COLO668 (cell line): ENCODE results near the gene STK39.
"Not testable (repeated sequence)": the region's sequence is repeated elsewhere in the genome, so short reads cannot be mapped to it uniquely, and the experiment has no call there.

ENCODE experiments used
- DNase-seq: peaks from one replicate; lab custom pipeline; 2025; ENCODE audit not compliant: unreplicated experiment; lab: John Stamatoyannopoulos, UW

Gene STK39

DNA sequence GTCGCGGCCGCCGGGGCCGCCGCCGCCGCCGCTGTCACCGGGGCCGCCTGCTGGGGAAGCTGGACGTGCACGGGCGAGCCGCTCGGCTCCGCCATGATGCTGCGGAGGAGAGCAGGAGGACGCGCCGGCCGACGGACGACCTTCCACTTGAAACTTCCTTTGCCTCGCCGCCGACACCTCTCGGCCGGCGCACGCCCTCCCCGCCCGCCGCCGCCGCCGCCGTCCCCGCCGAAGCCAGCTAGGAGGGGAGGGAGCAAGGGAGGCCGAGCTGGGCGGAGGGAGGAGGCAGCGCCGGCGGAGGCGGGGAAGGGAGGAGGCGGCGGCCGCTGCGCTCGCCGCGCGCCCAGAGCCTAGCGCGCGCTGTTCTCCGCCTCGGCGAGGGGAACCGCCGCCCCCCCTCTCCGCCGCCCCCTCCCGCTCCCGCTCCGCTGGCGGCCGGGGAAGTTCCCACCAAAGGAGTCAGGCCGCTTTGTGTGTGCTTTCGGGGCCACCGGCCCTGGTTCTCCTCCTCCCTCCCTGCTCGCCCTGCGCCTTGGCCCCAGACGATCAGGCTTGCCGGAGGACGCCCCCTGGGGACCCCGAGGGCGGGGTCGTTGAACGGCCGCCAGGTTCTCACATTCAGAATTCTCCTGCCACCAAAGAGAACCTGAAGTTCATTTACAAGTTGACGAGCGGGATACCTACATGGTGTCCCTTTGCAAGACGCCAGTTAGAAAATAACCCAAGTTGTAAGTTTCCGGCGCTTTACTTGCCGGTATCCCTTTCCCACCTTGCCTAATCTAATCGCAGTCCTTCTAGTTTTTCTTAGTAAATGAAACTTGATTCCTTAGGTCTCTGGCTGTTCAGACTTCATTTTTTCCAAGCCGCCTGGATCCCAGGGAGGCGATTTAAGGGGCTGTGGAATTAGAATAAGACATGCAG, at the start of gene STK39:
Gene STK39 (minus strand): TSS at position 255 of the 921 bp plus-strand sequence. CDS start 160 bp downstream, at position 95.
- DNase-seq: peak; percentile 83

DNA sequence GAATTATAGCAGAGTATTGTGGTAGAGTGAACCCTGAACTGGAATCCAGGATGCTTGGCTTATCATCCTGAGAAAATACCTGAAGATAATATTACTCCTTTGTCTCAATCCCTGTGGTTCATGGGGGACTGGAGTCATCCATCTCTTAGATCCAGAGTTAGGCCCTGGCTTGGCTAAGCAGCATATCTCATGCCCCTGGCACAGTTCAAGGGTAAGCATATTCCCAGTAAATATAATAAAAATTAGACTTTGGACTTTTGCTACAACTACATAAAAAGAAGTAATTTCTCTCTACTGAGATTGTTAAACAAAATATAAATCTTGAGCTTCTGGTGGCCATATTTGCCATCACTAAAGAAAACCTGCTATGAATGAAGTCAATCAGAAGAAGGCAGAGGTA, 47.7 kb upstream of the STK39 start:
- no peak for DNase-seq

DNA sequence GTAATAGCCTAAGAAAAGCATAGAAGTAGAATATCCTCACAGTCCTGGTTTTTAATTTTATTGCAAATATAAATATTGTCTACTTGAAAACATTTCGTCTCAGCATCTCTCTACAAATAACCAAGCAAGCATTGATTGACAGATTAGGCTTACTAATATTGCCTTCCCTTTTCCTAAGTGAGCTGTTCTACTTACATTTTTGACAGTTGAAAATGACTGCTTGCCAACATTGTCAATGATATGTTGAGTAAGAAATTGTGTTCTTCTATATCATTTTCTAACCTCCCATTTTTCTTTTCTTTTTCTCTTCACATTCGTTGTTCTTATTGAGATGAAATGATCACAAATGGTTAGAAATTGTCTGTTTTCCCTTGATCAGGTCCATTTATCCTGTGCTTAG, 47.0 kb upstream of the STK39 start:
- no peak for DNase-seq

DNA sequence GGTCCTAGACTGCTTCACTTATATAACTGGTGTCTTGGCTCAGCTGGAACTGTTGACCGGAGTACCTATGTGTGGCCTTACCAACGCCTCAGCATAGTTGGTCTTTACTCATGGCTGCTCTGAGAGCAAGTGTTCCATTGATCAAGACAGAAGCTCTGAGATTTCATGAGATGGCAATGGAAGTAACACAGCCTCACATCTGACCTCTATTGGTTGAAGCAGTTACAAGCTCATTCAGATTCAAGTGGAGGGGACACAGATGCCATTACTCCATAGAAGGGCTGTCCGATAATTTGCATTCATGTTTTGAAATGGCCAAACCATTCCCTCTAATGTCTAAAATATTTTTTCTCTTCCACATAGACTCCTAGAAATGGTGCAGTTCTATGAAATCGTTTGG, 46.4 kb upstream of the STK39 start:
- DNase-seq: no peak

DNA sequence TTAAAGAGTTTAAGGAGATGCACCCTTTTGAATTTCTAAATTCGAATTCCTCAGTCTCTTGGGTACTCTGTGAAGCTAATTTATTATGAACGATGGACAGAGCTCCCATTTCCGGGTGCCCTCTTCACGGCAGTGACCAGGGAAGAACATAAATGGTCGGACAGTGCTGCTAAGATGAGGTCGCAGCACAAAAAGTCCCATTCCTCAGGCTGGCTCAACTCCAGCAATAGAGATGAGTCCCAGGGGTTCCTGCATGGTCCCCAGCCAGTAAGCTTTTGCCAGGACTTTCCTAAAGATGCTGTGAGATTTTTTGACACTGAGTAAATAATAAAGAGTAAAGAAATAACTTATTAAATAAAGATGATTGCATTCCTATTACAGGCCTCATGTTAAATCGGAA, 43.0 kb upstream of the STK39 start:
- DNase-seq: no peak

DNA sequence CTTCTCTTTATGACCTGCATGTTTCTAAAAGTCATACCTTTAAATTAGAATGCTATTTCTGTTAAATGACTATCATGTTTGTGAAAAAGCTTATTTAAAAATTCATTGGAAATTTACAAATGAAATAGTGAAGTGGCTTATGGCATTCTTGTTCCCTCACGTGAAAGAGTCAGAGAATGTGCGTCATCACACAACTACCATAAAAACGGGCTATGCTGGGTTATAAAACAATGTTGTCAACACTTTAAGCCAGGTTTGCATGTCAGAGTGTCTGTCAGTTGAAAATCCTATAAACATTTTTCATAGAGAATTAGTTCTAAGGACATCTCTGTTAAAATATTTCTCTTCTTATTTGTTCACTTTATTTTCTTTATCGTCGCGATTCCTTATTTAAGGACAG, 42.5 kb upstream of the STK39 start:
- DNase-seq: no peak

DNA sequence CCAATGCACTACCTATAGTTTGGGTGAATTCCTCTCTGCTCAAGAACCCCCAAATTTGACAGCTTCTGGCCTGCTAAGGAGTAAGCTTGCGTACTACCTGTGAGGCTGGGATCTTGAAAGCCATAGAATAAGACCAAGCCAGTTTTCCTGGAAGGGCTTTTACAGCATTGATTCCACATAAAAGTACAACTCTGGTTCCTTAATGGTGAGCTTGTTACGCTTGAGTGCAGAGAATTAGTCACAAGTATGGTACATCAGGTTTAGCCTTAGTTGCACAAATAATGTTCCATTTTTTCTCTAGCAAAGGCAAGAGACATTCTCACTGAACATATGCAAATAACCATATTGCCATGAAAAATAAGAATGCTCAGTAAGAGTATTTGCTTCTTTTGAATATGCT, 39.1 kb upstream of the STK39 start:
- DNase-seq: no peak

DNA sequence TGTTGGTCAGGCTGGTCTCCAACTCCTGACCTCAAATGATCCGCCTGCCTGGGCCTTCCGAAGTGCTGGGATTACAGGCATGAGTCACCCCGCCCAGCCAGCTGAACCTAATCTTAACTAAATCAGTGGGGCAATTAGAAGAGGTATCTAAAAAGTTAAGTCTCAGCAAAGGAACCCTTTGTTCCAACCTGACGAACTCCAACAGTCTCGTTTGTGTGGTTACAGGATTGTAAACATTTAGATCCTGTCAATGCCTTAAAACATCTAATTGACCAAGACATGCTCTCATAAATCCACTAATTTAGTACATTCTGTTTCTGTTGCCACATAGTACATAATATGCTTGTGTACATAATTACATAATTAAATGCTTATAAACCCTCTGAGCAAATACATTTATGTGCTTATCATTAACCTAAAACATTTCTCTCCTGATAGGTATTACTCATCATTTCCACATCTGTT, 31.1 kb upstream of the STK39 start:
- DNase-seq: no peak

DNA sequence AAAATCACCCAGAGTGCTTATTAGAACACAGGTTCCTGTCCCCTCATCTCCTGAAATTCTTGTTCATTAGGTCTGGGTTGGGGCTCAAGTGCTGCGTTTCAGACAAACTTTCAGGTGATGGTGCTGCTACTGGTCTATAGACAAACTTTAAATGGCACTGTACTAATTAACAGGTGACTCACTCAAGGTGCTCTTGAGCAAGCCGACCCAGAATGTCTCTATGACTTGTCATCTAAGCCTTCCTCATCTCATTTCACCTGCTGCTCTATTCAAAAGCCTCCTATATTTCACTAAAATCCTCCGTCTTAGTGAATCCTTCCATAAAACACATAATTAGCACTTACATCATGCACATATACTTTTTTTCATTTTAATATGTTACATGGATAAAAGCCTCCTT, 29.9 kb upstream of the STK39 start:
- DNase-seq: no peak

DNA sequence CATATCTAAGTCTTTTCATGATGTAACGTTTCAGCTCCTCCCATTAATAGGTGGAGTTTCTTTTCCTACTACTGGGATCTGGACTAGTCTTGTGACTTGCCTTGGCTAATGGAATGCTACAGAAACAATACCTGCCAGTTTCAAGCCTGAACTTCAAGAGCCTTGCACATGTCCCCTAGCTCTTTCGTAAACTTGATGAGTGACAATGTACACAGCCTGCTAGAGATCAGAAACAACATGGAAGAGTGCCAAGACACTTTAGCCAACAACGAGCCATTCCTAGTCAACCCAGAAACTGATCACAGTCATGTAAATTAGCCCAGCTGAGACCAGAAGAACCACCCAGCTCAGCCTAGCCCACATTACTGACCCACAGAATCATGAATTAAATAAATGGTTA, 24.8 kb upstream of the STK39 start:
- peak; percentile 10 for DNase-seq

DNA sequence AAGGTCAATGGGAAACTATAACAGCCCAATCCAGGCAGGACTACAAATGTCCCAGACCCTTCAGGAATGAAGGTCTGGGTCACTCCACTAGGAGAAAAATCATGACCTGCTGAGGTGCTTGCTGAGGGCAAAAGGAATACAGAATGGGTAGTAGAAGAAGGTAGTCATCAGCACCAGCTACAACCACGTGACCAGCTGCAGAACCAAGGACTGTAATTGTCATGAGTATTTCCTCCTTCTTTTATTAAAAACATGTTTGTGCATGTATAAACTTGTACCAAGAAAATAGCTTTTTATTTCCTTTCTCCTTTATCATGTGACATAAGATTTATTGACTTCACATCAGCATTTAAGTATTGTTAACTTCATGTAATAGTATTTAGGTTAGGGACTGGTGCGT, 15.5 kb upstream of the STK39 start:
- not testable (repeated sequence) for DNase-seq

DNA sequence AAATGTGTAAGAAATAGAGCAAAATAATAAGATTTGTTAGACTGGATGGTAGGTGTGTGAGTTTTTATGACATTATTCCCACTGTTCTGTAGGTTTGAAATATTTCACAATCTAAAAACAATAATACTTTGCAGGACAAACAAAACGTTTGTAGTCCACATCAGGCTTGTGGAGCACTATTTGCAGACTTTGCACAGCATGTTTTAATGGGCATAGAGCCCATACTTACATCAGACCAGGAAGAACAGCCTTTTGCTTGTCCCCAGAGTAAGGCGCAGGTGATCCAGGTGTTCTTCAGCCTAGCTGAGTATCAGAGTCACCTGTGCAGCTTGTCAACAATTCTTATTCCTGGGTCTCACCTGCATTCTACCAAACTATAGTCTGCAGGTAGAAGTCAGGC, 9.1 kb upstream of the STK39 start:
- peak; percentile 50 for DNase-seq

DNA sequence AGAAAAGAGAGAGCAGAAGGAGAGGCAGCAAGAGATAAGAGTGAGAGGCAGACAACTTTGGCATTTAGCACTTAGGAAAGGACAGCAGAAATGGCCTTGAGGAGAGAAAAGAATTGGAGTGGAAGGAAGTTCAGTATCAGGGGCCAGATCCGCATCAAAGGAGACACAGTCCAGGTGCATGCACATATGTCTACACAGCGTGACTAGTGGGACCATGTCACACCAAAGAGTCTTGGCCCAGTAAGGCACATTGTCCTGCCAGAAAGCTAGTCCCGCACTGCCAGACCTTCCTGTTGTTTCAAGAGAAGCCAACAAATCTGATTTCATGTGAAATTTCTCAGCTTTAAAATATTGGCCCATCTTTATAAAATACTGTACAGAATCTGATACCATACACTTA, 8.5 kb upstream of the STK39 start:
- no peak for DNase-seq

DNA sequence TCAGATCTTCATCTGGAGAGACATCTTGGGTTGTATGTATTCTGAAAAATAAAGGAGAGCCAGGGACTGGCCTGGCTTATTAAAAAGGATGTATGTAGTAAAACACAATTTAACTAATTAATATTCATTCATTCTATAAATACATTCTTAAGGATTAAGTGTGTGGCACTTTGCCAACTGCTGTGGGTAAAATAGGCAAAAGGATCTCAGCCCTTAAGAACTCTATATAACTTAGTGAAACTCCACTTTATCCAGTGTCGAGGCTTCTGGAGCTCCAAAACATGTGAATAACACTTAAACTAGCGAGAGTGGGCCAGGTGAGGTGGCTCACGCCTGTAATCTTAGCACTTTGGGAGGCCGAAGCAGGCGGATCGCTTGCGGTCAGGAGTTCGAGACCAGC, 7.7 kb upstream of the STK39 start:
- no peak for DNase-seq

DNA sequence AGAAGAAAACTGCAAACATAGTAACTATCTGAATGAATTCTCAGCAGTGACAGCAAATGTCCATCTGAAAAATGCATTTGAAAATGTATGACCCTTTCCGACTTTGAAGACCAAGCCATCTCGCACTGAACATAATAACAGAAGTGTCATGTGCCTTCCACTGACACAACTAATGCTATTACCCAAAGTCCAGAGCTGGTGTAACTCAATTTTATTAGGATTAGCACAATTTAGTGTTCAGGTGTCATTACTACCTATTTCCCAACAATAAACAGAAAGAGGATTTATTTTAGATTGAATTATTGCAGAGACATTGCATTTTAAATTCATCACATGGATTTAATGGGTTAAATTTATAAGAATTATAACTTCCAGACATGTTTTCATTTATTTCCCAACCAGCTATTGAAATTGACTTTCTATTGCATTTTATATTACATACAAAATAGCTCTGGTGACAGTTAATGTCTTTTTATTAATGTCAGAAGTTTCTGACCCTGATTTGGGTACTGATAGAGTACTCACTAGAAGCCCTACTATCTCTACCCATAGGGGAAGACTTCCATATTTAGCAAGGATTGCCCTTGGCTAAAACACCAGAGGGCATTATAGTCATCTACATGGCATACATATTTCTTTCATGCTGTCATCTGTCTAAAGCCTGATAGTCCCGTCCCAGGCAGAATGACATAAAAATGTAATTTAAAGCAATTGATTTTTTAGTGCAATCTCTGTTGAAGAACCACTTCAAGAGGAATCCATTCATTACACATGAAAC, 7.0 kb upstream of the STK39 start:
- DNase-seq: no peak

DNA sequence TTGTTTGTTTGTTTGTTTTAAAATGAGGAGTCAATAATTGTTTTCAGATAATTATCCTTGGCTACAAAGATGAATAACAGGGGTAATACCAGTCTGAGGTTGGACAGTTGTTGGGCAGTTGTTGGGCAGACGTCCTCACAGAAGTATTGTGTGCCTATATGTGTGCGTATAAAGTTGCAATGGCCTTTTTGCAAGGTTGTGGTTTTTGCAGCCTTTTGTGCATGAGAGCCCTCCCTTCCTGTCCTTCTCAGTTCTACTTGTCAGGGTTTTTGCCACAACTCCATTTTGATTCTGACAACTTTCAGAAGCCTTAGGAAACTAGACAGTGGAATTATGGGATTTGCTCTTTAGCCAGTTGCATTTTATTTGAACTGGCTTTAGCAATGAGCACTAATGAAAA, 6.0 kb upstream of the STK39 start:
- DNase-seq: no peak

DNA sequence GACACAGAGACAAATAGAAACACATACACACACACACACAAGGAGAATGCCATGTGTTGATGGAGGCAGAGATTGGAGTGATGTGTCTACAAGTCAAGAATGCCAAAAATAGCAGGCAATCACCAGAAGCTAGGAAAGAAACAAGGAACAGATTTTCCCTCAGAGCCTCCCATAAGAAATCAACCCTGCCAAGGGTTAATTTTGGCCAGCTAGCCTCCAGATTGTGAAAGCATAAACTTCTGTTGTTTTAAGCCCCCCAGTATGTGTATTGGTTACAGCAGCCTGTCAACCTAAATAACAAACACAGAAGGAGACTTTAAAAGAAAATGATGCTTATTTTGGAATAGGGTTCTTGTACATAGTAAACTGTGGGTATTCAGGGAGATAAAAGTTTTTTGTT, 5.6 kb upstream of the STK39 start:
- DNase-seq: no peak

DNA sequence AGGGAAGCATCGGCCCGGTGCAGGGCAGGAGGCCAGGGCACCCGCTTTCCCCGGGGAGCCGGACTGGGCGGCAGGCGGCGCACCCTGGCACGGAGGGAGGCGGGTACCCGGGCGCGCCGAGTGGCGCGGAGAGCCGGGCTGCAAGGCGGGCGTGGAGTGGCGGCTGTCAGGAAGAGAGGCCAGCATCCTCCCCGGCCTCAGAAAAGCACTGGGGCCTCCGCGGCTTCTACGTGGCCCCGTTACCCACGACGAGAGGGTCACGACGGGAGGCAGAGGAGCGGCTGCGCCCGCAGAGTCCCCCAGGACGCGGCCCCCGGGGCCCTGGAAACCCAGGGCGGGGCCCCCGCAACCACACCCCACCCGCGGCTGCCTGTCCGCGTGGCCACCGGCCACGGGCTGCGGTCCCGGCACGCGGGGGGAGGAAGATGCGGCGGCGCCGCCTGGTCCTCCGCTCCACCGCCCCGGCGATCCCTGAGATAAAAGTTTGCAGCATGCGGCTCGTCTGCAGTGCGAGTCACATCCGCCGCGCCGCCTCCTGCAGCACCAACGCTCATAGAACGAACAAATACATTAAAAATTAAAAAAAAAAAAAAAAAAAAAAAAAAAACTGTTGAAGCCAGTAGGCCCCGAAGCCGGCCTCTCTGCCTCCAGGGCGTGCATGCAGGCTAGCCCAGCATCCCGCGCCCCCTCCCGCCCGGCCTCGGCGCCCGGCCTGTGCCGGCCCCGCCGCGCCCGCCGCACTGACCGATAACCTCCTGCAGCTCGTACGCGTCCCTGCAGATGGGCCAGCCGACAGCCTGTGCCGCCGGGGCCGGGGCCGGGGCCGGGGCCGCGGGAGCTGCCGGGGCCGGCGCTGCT, 683 bp downstream of the STK39 start:
- peak; percentile 85 for DNase-seq

DNA sequence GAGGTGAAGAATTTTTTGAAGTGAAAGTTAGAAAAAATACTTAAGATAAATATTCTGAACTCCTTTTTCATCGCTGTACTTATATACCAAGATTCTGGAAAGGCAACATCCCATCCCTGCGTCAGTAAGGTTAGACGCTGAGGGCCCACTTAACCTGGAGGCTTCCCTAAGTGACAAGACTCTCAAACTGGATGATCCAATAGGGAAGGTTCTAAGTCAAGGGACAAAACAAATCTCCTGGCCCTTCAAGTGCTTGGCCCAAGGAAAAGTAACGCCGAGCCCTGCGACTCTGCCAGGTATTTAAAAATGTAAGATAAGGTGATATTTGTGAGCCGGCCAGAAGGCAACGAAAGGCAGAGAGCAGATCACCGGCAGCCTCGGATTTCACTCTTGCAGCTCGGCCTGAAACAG, 1.3 kb downstream of the STK39 start:
- DNase-seq: no peak

DNA sequence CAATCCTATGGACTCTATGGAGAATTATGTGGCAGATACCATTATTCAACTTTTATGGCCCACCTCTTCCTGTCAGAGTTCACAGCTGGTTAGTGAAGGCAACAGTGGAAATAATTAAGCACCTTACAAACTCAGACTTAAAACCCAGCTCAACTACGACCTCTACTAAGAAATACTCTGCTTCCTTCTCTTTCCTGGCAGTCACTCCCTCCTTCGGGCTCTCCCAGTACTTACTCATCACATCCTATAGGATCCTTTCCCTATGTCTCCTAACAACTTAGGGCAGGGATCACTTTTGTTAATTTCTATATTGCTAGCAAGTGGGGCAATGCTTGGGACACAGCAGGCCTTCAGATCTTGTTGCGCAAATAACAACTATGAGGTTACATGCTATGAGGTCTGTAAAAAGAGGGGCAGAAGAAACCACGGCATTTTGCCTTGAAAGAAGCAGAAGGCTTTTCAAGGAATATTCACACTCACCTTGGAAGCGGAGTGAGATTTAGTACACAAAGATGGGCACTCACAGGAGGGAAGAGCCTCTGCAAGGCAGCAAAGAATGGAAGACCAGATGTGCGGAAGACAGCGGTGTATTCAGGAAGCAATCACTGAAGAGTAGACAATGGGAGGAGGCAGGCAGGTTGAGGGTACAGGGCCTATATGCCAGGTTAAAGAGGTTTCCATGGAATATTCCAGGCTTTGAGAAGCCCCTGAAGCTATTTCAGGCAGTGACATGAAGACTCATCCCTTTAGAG, 2.1 kb downstream of the STK39 start:
- peak; percentile 18 for DNase-seq
